Spinal cord (tissue), 10 donors: ENCODE data around the gene BET1L. TPM values are rescaled to one million over a fixed set of nuclear protein-coding genes. Genes with fewer than 3 reads are reported as not detected.
"Not testable (repeated sequence)": the region's sequence is repeated elsewhere in the genome, so short reads cannot be mapped to it uniquely, and the experiment has no call there.

Experiments used
- DNase-seq, 6 donors: peaks; one replicate each; pipeline versions ENCODE4 v3.0.0 to v3.0.0-alpha.2; 2013 to 2015; ENCODE audit warnings: low spot score in 6 of 6, low read depth in 4 of 6
- H3K27ac ChIP-seq: one replicate; pipeline ENCODE4 v1.5.1; 2013; ENCODE audit warnings: low read depth, low read length, control low read depth
- H3K27me3 ChIP-seq: one replicate; pipeline ENCODE4 v1.6.1; 2013; ENCODE audit warnings: low read length; ENCODE audit not compliant: control insufficient read depth, insufficient read depth
- H3K36me3 ChIP-seq: one replicate; pipeline ENCODE4 v1.6.1; 2013; ENCODE audit warnings: low read length; ENCODE audit not compliant: control insufficient read depth, insufficient read depth
- H3K4me1 ChIP-seq: one replicate; pipeline ENCODE4 v1.6.1; 2013; ENCODE audit warnings: low read length; ENCODE audit not compliant: control insufficient read depth, insufficient read depth
- H3K4me3 ChIP-seq: one replicate; pipeline ENCODE4 v1.5.1; 2013; ENCODE audit warnings: low read depth, low read length, control low read depth
- H3K9me3 ChIP-seq: one replicate; pipeline ENCODE4 v1.6.1; 2013; ENCODE audit warnings: low read length; ENCODE audit not compliant: control insufficient read depth, insufficient read depth
- WGBS: methylation state at CpG from one replicate; pipeline ENCODE4 v1.1.5; 2013; ENCODE audit warnings: missing lambda C conversion rate; ENCODE audit not compliant: insufficient coverage; 5-methylcytosine and 5-hydroxymethylcytosine counted together
- polyA plus RNA-seq, 2 donors: library from polyadenylated mRNA; unstranded; fragments of 120-200 nt; gene quantifications; one replicate each; pipeline ENCODE4 v1.2.1, GENCODE V29; 2013; ENCODE audit not compliant: insufficient read length in 2 of 2
- total RNA-seq, 2 donors: library from RNA; depleted of rRNA in 1 of 2; stranded (reverse); fragments of 120-200 nt in 1 of 2; fragments of >200 nt in 1 of 2; gene quantifications; one replicate each; pipeline versions ENCODE4 v1.2.3 to v1.2.4, GENCODE V29; 2013 to 2014
- donor health status: healthy.

The BET1L gene
- total and polyA plus RNA-seq, 4 donors, result 11.2 to 31.2 (median 21.2) TPM

GRCh38 chr11:199004-199581 is 8.1 kb downstream of the BET1L start:
- Histone ChIP-seq H3K36me3 (peaks cover 39% of the 10 kb centered on the region), H3K9me3 (no peaks in the 10 kb centered on the region), H3K27me3 (no peaks in the 10 kb centered on the region), H3K4me3 (no peak overlapping the region), H3K4me1 (no peaks in the 10 kb centered on the region), H3K27ac (no peak overlapping the region)
- DNase-seq, result no peak
- WGBS, result 88% methylated on average over 12 of the region's 13 CpGs

GRCh38 chr11:198236-198806 is 8.9 kb downstream of the BET1L start:
- no peaks in the 10 kb centered on the region for H3K27me3 ChIP-seq
- DNase-seq, result no peak
- no peaks in the 10 kb centered on the region for H3K9me3 ChIP-seq
- peaks cover 32% of the 10 kb centered on the region for H3K36me3 ChIP-seq
- H3K4me3 ChIP-seq, result no peak overlapping the region
- WGBS, result 87% methylated on average over 13 of the region's 21 CpGs
- no peaks in the 10 kb centered on the region for H3K4me1 ChIP-seq
- H3K27ac ChIP-seq, result no peak overlapping the region

GRCh38 chr11:197741-198235 is 9.4 kb downstream of the BET1L start:
- Histone ChIP-seq H3K36me3 (peaks cover 28% of the 10 kb centered on the region), H3K4me3 (no peak overlapping the region), H3K27ac (no peak overlapping the region), H3K9me3 (no peaks in the 10 kb centered on the region), H3K4me1 (no peaks in the 10 kb centered on the region), H3K27me3 (no peaks in the 10 kb centered on the region)
- no peak for DNase-seq
- 79% methylated on average over 9 of the region's 9 CpGs for WGBS

GRCh38 chr11:196786-197731 is 10.1 kb downstream of the BET1L start:
- Histone ChIP-seq H3K9me3 (no peaks in the 10 kb centered on the region), H3K27ac (no peak overlapping the region), H3K4me1 (no peaks in the 10 kb centered on the region), H3K27me3 (no peaks in the 10 kb centered on the region), H3K36me3 (peaks cover 25% of the 10 kb centered on the region), H3K4me3 (no peak overlapping the region)
- 85% methylated on average over 18 of the region's 23 CpGs for WGBS
- DNase-seq, result no peak

GRCh38 chr11:193481-193880 is 13.7 kb downstream of the BET1L start:
- H3K27me3 ChIP-seq, H3K36me3 ChIP-seq, H3K4me3 ChIP-seq, H3K9me3 ChIP-seq, H3K27ac ChIP-seq, H3K4me1 ChIP-seq, DNase-seq: not testable (repeated sequence)
- whole genome bisulfite sequencing, result 100% methylated on average over 1 of the region's 5 CpGs

- not testable (repeated sequence) for DNase-seq, H3K4me1 ChIP-seq, H3K27me3 ChIP-seq, H3K27ac ChIP-seq, H3K4me3 ChIP-seq, H3K36me3 ChIP-seq, H3K9me3 ChIP-seq
- WGBS, result no CpG with 5 or more reads among the region's 11 CpGs
Observed at GRCh38 chr11:192674-193128, 14.5 kb downstream of the BET1L start, which contains the start of gene SCGB1C1. SCGB1C1 (plus strand) TSS chr11:193078; CDS start chr11:193100, 22 bp downstream.

GRCh38 chr11:191490-192478 is 15.4 kb downstream of the BET1L start:
- not testable (repeated sequence) for H3K27ac ChIP-seq, H3K4me1 ChIP-seq, H3K4me3 ChIP-seq, H3K27me3 ChIP-seq, H3K9me3 ChIP-seq, H3K36me3 ChIP-seq, DNase-seq
- WGBS, result no CpG with 5 or more reads among the region's 8 CpGs

- DNase-seq, H3K27me3 ChIP-seq, H3K9me3 ChIP-seq, H3K4me1 ChIP-seq, H3K27ac ChIP-seq, H3K36me3 ChIP-seq, H3K4me3 ChIP-seq: not testable (repeated sequence)
- WGBS, result no CpG with 5 or more reads among the region's 5 CpGs
Observed at GRCh38 chr11:190546-190945, 16.7 kb downstream of the BET1L start.

- not testable (repeated sequence) for H3K27ac ChIP-seq, H3K4me1 ChIP-seq, DNase-seq, H3K27me3 ChIP-seq, H3K4me3 ChIP-seq, H3K36me3 ChIP-seq, H3K9me3 ChIP-seq
- 43% methylated on average over 6 of the region's 25 CpGs for WGBS
Observed at GRCh38 chr11:189843-190311, 17.3 kb downstream of the BET1L start.
